ENCODE results near the gene MGA. TPM values are rescaled to one million over a fixed set of nuclear protein-coding genes. Genes with fewer than 3 reads are reported as not detected.

MGA gene
- total and polyA plus RNA-seq, 8 donors: 2.1 to 75.2 (median 21.4) TPM

- no peak for DNase-seq
- Histone ChIP-seq H3K4me1 (peaks cover 0 to 56% (median 27%) of the 10 kb centered on the region in 4 donors), H3K27ac (no peak overlapping the region), H3K9me3 (no peaks in the 10 kb centered on the region), H3K27me3 (no peaks in the 10 kb centered on the region), H3K36me3 (peaks cover 4 to 10% (median 10%) of the 10 kb centered on the region in 4 donors), H3K4me3 (no peak overlapping the region)
- intact Hi-C loops (cut with DNase I; ENCODE audit: low total_unique reads): no loop called here
- TF ChIP-seq EP300 (IDR thresholded peaks at IDR 0.05) (no peak), POLR2AphosphoS5 (IDR thresholded peaks at IDR 0.05) (no peak), POLR2A (IDR thresholded peaks at IDR 0.05) (no peak), CTCF (IDR thresholded peaks at IDR 0.05) (no peak)
- WGBS, 5 donors: 73 to 84% (median 75%) methylated on average over 4 of the region's 4 CpGs
Measured at GRCh38 chr15:41692049-41692448, 31.8 kb downstream of the MGA start.

- Histone ChIP-seq H3K9me3 (no peaks in the 10 kb centered on the region), H3K4me3 (no peak overlapping the region), H3K27ac (no peak overlapping the region), H3K27me3 (no peaks in the 10 kb centered on the region), H3K36me3 (peaks cover 4 to 17% (median 11%) of the 10 kb centered on the region in 4 donors), H3K4me1 (peaks cover 0 to 47% (median 20%) of the 10 kb centered on the region in 4 donors)
- DNase-seq: no peak
- intact Hi-C loops (cut with DNase I; ENCODE audit: low total_unique reads): no loop called here
- 80 to 97% (median 83%) methylated on average over 4 of the region's 4 CpGs for WGBS, 5 donors
- TF ChIP-seq CTCF (IDR thresholded peaks at IDR 0.05) (no peak), POLR2AphosphoS5 (IDR thresholded peaks at IDR 0.05) (no peak), EP300 (IDR thresholded peaks at IDR 0.05) (no peak), POLR2A (IDR thresholded peaks at IDR 0.05) (no peak)
Measured at GRCh38 chr15:41693757-41694156, 33.6 kb downstream of the MGA start.

- Histone ChIP-seq H3K9me3 (no peaks in the 10 kb centered on the region), H3K27ac (no peak overlapping the region), H3K36me3 (peaks cover 4 to 37% (median 28%) of the 10 kb centered on the region in 4 donors), H3K27me3 (no peaks in the 10 kb centered on the region), H3K4me3 (no peak overlapping the region), H3K4me1 (peaks cover 0 to 28% (median 13%) of the 10 kb centered on the region in 4 donors)
- TF ChIP-seq POLR2AphosphoS5 (IDR thresholded peaks at IDR 0.05) (no peak), CTCF (IDR thresholded peaks at IDR 0.05) (no peak), POLR2A (IDR thresholded peaks at IDR 0.05) (no peak), EP300 (IDR thresholded peaks at IDR 0.05) (no peak)
- 44 to 71% (median 69%) methylated on average over 8 of the region's 8 CpGs for WGBS, 5 donors
- intact Hi-C loops (cut with DNase I; ENCODE audit: low total_unique reads): no loop called here
- peak in 1 of 2 donors; percentile 64 for DNase-seq
Measured at GRCh38 chr15:41695750-41696436, 35.7 kb downstream of the MGA start.

- Histone ChIP-seq H3K27me3 (no peaks in the 10 kb centered on the region), H3K4me3 (no peak overlapping the region), H3K36me3 (peaks cover 4 to 49% (median 34%) of the 10 kb centered on the region in 4 donors), H3K9me3 (no peaks in the 10 kb centered on the region), H3K4me1 (peaks cover 0 to 15% (median 6%) of the 10 kb centered on the region in 4 donors), H3K27ac (no peak overlapping the region)
- 93 to 99% (median 96%) methylated on average over 2 of the region's 2 CpGs for WGBS, 5 donors
- intact Hi-C loops (cut with DNase I; ENCODE audit: low total_unique reads): no loop called here
- no peak for DNase-seq
- TF ChIP-seq POLR2AphosphoS5 (IDR thresholded peaks at IDR 0.05) (no peak), EP300 (IDR thresholded peaks at IDR 0.05) (no peak), POLR2A (IDR thresholded peaks at IDR 0.05) (no peak), CTCF (IDR thresholded peaks at IDR 0.05) (no peak)
Measured at GRCh38 chr15:41698779-41699178, 38.6 kb downstream of the MGA start.

Measured in stomach (tissue), 9 donors.